Measurements from ENCODE around the gene GPR108.
A peak's percentile ranks its signal among the peaks of the same experiment; 100 is the strongest.

GPR108 gene

GRCh38 chr19:6707658-6708018 is 29.7 kb downstream of the GPR108 start:
- H3K4me1 ChIP-seq = no peaks in the 10 kb centered on the region
- no peak for DNase-seq (ENCODE audit: low spot score in 2 of 2)
- H3K9me3 ChIP-seq = no peaks in the 10 kb centered on the region
- no peaks in the 10 kb centered on the region for H3K27me3 ChIP-seq (ENCODE audit: low read depth)
- in situ Hi-C loops (cut with MboI; ENCODE audit: low sequenced_read_pairs) = no loop called here
- H3K4me3 ChIP-seq = no peak overlapping the region
- no peaks in the 10 kb centered on the region for H3K36me3 ChIP-seq (replicated peaks)

DNA sequence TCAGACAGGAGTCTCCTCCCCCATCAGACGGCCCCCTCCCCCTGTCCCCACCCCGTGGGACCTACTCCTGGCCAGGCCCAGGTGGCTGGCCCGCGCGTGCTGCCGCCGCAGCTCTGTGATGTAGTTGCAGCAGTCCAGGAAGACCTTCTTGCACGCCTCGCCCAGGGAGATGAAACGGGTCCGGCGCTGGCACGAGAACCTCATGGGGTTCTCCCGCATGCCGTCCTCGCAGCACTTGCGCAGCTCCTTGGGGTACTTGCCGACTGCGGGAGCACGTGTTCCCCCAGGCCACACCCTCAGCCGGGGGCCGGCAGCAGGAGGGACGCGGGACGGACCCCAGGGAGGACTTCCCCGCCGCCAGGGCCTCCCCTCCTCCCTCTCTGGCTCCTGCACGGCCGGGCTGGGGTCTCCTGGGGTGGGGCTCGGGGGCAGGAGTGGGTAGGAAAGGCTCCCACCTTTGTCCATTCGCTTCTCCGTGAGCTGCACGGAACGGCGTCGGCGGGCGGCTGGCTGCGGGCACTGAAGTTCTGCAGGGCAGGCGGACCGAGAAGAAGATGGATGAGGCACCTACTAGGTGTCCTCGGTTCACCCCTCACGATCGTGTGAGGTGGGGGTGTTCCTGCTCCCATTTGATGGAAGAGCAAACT is 30.2 kb downstream of the GPR108 start:
- H3K36me3 ChIP-seq (replicated peaks) = no peaks in the 10 kb centered on the region
- no peaks in the 10 kb centered on the region for H3K9me3 ChIP-seq
- no peak for DNase-seq (ENCODE audit: low spot score in 2 of 2)
- in situ Hi-C loops (cut with MboI; ENCODE audit: low sequenced_read_pairs) = no loop called here
- no peak overlapping the region for H3K4me3 ChIP-seq
- H3K27me3 ChIP-seq (ENCODE audit: low read depth) = no peaks in the 10 kb centered on the region
- no peaks in the 10 kb centered on the region for H3K4me1 ChIP-seq

DNA sequence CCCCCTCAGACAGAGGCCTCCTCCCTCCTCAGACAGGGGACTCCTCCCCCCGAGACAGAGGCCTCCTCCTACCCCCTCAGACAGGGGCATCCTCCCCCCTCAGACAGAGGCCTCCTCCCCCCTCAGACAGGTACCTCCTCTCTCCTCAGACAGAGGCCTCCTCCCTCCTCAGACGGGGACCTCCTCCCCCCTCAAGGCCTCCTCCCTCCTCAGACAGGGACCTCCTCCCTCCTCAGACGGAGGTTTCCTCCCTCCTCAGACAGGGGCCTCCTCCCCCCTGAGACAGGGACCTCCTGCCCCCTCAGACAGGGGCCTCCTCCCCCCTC is 30.8 kb downstream of the GPR108 start:
- Histone ChIP-seq H3K4me3 (no peak overlapping the region), H3K27me3 (ENCODE audit: low read depth) (no peaks in the 10 kb centered on the region), H3K36me3 (replicated peaks) (no peaks in the 10 kb centered on the region), H3K9me3 (no peaks in the 10 kb centered on the region), H3K4me1 (no peaks in the 10 kb centered on the region)
- in situ Hi-C loops (cut with MboI; ENCODE audit: low sequenced_read_pairs) = no loop called here
- no peak for DNase-seq (ENCODE audit: low spot score in 2 of 2)

- Histone ChIP-seq H3K27me3 (ENCODE audit: low read depth) (no peaks in the 10 kb centered on the region), H3K36me3 (replicated peaks) (no peaks in the 10 kb centered on the region), H3K4me3 (no peak overlapping the region), H3K9me3 (no peaks in the 10 kb centered on the region), H3K4me1 (no peaks in the 10 kb centered on the region)
- in situ Hi-C loops (cut with MboI; ENCODE audit: low sequenced_read_pairs) = no loop called here
- DNase-seq (ENCODE audit: low spot score in 2 of 2) = no peak
Observed at GRCh38 chr19:6705931-6706632, 31.3 kb downstream of the GPR108 start.

- Histone ChIP-seq H3K4me3 (no peak overlapping the region), H3K4me1 (no peaks in the 10 kb centered on the region), H3K27me3 (ENCODE audit: low read depth) (no peaks in the 10 kb centered on the region), H3K9me3 (no peaks in the 10 kb centered on the region), H3K36me3 (replicated peaks) (no peaks in the 10 kb centered on the region)
- DNase-seq (ENCODE audit: low spot score in 2 of 2) = no peak
- in situ Hi-C loops (cut with MboI; ENCODE audit: low sequenced_read_pairs) = no loop called here
Observed at GRCh38 chr19:6700586-6701316, 36.6 kb downstream of the GPR108 start.

GRCh38 chr19:6699935-6700334 is 37.4 kb downstream of the GPR108 start:
- Histone ChIP-seq H3K4me1 (no peaks in the 10 kb centered on the region), H3K36me3 (replicated peaks) (no peaks in the 10 kb centered on the region), H3K4me3 (no peak overlapping the region), H3K27me3 (ENCODE audit: low read depth) (no peaks in the 10 kb centered on the region), H3K9me3 (no peaks in the 10 kb centered on the region)
- in situ Hi-C loops (cut with MboI; ENCODE audit: low sequenced_read_pairs) = no loop called here
- no peak for DNase-seq (ENCODE audit: low spot score in 2 of 2)

- in situ Hi-C loops (cut with MboI; ENCODE audit: low sequenced_read_pairs) = no loop called here
- no peak for DNase-seq (ENCODE audit: low spot score in 2 of 2)
- no peaks in the 10 kb centered on the region for H3K36me3 ChIP-seq (replicated peaks)
- H3K4me1 ChIP-seq = no peaks in the 10 kb centered on the region
- H3K9me3 ChIP-seq = no peaks in the 10 kb centered on the region
- H3K4me3 ChIP-seq = no peak overlapping the region
- H3K27me3 ChIP-seq (ENCODE audit: low read depth) = no peaks in the 10 kb centered on the region
Observed at GRCh38 chr19:6697291-6697690, 40.1 kb downstream of the GPR108 start.

DNA sequence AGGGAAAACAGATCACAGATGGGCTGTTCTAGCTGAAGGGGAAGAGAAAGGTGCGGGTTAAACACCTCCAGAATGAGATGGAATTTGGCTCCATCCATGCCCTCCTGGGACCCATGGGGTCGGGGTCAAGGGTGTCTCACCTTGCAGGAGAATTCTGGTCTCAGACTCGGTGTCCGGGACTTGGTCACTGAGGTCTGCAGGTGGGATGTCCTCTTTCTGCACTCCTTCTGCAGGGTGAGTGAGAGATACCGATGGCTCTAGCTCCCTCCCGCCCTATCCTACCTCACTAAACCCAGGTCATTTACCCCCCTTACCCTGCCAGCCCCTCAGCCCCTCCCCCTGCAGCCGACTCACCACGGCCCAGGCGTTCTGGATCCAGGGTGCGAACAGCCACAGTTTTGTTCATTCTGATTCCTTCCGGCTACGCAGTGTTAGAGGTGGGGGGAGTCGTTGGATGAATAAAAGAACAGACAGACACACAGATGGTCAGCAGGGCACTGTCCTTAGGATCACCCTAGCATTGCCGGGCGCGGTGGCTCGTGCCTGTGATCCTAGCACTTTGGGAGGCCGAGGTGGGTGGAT is 41.0 kb downstream of the GPR108 start:
- in situ Hi-C loops (cut with MboI; ENCODE audit: low sequenced_read_pairs) = no loop called here
- Histone ChIP-seq H3K9me3 (no peaks in the 10 kb centered on the region), H3K4me1 (no peaks in the 10 kb centered on the region), H3K27me3 (ENCODE audit: low read depth) (no peaks in the 10 kb centered on the region), H3K4me3 (no peak overlapping the region), H3K36me3 (replicated peaks) (no peaks in the 10 kb centered on the region)
- DNase-seq (ENCODE audit: low spot score in 2 of 2) = no peak

DNA sequence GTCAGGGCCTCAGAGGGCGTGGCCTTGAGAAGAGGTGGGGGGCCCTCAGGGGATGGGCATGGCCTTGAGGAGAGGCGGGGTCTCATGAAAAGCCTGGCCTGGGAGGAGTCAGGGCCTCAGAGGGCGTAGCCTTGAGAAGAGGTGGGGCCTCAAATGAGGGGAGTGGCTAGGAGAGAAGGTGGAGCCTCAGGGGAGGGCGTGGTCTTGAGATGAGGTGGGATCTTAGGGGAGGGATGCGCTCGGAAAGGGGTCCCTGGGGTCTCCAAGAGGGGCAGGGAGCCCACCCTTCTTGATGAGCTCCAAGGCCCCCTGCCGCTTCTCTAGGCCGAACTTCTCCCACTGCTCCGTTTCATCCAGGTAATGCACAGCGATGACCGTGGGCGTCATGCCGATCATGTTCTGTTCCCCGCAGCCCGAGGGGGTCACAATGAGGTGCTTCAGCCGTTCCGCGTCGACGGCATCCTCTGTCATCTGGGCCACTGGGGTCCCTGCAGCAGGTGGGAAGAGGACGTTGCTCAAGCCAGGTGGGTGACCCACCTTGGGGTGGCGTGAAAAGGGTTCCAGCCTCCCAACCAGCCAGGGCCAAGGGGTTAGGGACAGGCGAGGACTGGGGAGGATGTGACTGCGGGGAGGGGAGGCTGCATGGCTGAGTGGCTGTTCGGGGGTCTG is 43.1 kb downstream of the GPR108 start:
- Histone ChIP-seq H3K4me1 (no peaks in the 10 kb centered on the region), H3K36me3 (replicated peaks) (no peaks in the 10 kb centered on the region), H3K4me3 (no peak overlapping the region), H3K9me3 (no peaks in the 10 kb centered on the region), H3K27me3 (ENCODE audit: low read depth) (no peaks in the 10 kb centered on the region)
- no peak for DNase-seq (ENCODE audit: low spot score in 2 of 2)
- in situ Hi-C loops (cut with MboI; ENCODE audit: low sequenced_read_pairs) = no loop called here

DNA sequence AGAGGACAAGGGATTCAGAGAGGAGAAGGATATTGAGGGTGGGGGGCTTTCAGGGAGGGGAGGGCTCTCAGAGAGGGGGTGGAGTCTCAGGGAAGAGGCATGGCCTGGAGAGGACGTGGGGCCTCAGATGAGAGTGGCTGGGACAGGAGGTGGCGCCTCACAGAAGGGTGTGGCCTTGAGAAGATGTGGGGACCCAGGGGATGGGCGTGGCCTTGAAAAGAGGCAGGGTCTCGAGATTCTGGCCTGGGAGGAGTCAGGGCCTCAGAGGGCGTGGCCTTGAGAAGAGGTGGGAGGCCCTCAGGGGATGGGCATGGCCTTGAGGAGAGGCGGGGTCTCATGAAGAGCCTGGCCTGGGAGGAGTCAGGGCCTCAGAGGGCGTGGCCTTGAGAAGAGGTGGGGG is 43.7 kb downstream of the GPR108 start:
- DNase-seq (ENCODE audit: low spot score in 2 of 2) = peak in 1 of 2 experiments; percentile 41
- in situ Hi-C loops (cut with MboI; ENCODE audit: low sequenced_read_pairs) = no loop called here
- Histone ChIP-seq H3K27me3 (ENCODE audit: low read depth) (no peaks in the 10 kb centered on the region), H3K9me3 (no peaks in the 10 kb centered on the region), H3K4me3 (no peak overlapping the region), H3K36me3 (replicated peaks) (no peaks in the 10 kb centered on the region), H3K4me1 (no peaks in the 10 kb centered on the region)

GRCh38 chr19:6693056-6693471 is 44.3 kb downstream of the GPR108 start:
- H3K9me3 ChIP-seq = no peaks in the 10 kb centered on the region
- no peak overlapping the region for H3K4me3 ChIP-seq
- no peaks in the 10 kb centered on the region for H3K4me1 ChIP-seq
- no peaks in the 10 kb centered on the region for H3K27me3 ChIP-seq (ENCODE audit: low read depth)
- H3K36me3 ChIP-seq (replicated peaks) = no peaks in the 10 kb centered on the region
- no peak for DNase-seq (ENCODE audit: low spot score in 2 of 2)
- in situ Hi-C loops (cut with MboI; ENCODE audit: low sequenced_read_pairs) = no loop called here

- in situ Hi-C loops (cut with MboI; ENCODE audit: low sequenced_read_pairs) = no loop called here
- Histone ChIP-seq H3K27me3 (ENCODE audit: low read depth) (no peaks in the 10 kb centered on the region), H3K36me3 (replicated peaks) (no peaks in the 10 kb centered on the region), H3K4me1 (no peaks in the 10 kb centered on the region), H3K9me3 (no peaks in the 10 kb centered on the region), H3K4me3 (no peak overlapping the region)
- no peak for DNase-seq (ENCODE audit: low spot score in 2 of 2)
Observed at GRCh38 chr19:6692027-6692426, 45.4 kb downstream of the GPR108 start.

DNA sequence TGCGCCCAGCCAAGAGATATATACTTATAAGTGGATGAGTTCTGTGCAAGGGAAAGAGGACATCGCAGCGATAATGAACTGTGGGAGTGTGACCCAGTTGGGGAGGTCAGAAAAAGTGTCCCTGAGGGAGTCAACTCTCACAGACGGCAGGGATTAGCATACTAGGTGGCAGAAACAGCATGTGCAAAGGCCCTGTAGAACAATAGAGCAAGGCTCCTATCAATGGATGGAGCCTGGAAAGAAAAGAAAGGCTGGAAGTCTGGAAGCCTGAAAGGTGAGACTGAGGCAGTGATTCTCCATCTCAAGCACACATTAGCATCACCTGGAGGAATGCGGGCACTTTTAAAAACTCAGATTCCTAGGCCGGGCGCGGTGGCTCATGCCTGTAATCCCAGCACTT is 46.0 kb downstream of the GPR108 start:
- H3K4me1 ChIP-seq = no peaks in the 10 kb centered on the region
- H3K27me3 ChIP-seq (ENCODE audit: low read depth) = no peaks in the 10 kb centered on the region
- H3K9me3 ChIP-seq = no peaks in the 10 kb centered on the region
- no peaks in the 10 kb centered on the region for H3K36me3 ChIP-seq (replicated peaks)
- no peak for DNase-seq (ENCODE audit: low spot score in 2 of 2)
- no peak overlapping the region for H3K4me3 ChIP-seq
- in situ Hi-C loops (cut with MboI; ENCODE audit: low sequenced_read_pairs) = no loop called here
